HepG2 (cell line): ENCODE measurements around the gene SWSAP1.

ENCODE experiments used
- ATF2 ChIP-seq: sonication (generic); formaldehyde crosslinking; IDR thresholded peaks from 2 replicates; pipeline ENCODE4 v1.4.0; 2020; ENCODE audit warnings: missing genetic modification reagents
- CTCF ChIP-seq: sonication (generic); formaldehyde crosslinking; IDR thresholded peaks from 2 replicates; pipeline ENCODE4 v1.5.0; 2020; ENCODE audit warnings: mild to moderate bottlenecking, missing genetic modification reagents, moderate library complexity
- E2F1 ChIP-seq: sonication (generic); formaldehyde crosslinking; IDR thresholded peaks from 2 replicates; pipeline ENCODE4 v1.5.0; 2020; ENCODE audit warnings: missing genetic modification reagents
- EP300 ChIP-seq, 3 experiments: sonication (generic) in 1 of 3; formaldehyde crosslinking in 1 of 3; IDR thresholded peaks; 2 replicates each; pipeline versions ENCODE4 v1.5.1 to v1.6.1; 2011 to 2020; ENCODE audit warnings: low read depth in 2 of 3, low read length in 2 of 3, borderline replicate concordance in 1 of 3, improper control_type of control experiment in 1 of 3, mild to moderate bottlenecking in 1 of 3, missing genetic modification reagents in 1 of 3, moderate library complexity in 1 of 3
- JDP2 ChIP-seq: sonication (generic); formaldehyde crosslinking; IDR thresholded peaks from 2 replicates; pipeline ENCODE4 v1.8.1; 2022; ENCODE audit warnings: missing genetic modification reagents, borderline replicate concordance
- POLR2A ChIP-seq, 2 experiments: IDR thresholded peaks; 2 replicates each; pipeline ENCODE4 v1.6.1; 2011; ENCODE audit warnings: low read depth in 2 of 2, low read length in 2 of 2, mild to moderate bottlenecking in 1 of 2, moderate library complexity in 1 of 2; ENCODE audit not compliant: insufficient read depth in 1 of 2
- RAD51 ChIP-seq: fragments of 450-650 bp; IDR thresholded peaks from 2 replicates; pipeline ENCODE4 v1.6.1; 2016; ENCODE audit warnings: borderline replicate concordance
- ZNF549 ChIP-seq: sonication (generic); formaldehyde crosslinking; IDR thresholded peaks from 2 replicates; pipeline ENCODE4 v1.5.0; 2020; ENCODE audit warnings: missing genetic modification reagents
- ZNF605 ChIP-seq: sonication (generic); formaldehyde crosslinking; IDR thresholded peaks from 2 replicates; pipeline ENCODE4 v1.8.0; 2022; ENCODE audit warnings: mild to moderate bottlenecking, missing genetic modification reagents
- ZNF614 ChIP-seq: IDR thresholded peaks from 2 replicates; pipeline ENCODE4 v1.6.1; 2018; ENCODE audit warnings: missing biosample characterization, missing genetic modification reagents, inconsistent platforms, borderline replicate concordance
- ZZZ3 ChIP-seq: sonication (generic); formaldehyde crosslinking; IDR thresholded peaks from 2 replicates; pipeline ENCODE4 v1.4.0; 2020; ENCODE audit warnings: missing genetic modification reagents, mild to moderate bottlenecking, borderline replicate concordance
- TF ChIP-seq, protein P1 (sequence below): sonication (generic); formaldehyde crosslinking; IDR thresholded peaks from 2 replicates; pipeline ENCODE4 v1.5.0; 2020; ENCODE audit warnings: missing genetic modification reagents, mild to moderate bottlenecking, borderline replicate concordance
- TF ChIP-seq, protein P2 (sequence below): IDR thresholded peaks from 2 replicates; pipeline ENCODE4 v1.6.1; 2016

- no peak for TF ChIP-seq ZNF614 (CRISPR knock-in tag)
- TF ChIP-seq EP300 (IDR thresholded peaks at IDR 0.05; ENCODE audit: low read depth in 2 of 2, low read length in 2 of 2): no peak
- no peak for TF ChIP-seq EP300 (CRISPR knock-in tag; IDR thresholded peaks at IDR 0.05; ENCODE audit: borderline replicate concordance)
- TF ChIP-seq, protein P1, sequence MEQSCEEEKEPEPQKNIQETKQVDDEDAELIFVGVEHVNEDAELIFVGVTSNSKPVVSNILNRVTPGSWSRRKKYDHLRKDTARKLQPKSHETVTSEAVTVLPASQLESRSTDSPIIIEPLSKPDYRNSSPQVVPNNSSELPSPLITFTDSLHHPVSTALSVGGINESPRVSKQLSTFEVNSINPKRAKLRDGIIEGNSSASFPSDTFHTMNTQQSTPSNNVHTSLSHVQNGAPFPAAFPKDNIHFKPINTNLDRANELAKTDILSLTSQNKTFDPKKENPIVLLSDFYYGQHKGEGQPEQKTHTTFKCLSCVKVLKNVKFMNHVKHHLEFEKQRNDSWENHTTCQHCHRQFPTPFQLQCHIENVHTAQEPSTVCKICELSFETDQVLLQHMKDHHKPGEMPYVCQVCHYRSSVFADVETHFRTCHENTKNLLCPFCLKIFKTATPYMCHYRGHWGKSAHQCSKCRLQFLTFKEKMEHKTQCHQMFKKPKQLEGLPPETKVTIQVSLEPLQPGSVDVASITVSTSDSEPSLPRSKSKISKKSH (CRISPR knock-in tag): no peak
- no peak for TF ChIP-seq RAD51
- TF ChIP-seq, protein P2, sequence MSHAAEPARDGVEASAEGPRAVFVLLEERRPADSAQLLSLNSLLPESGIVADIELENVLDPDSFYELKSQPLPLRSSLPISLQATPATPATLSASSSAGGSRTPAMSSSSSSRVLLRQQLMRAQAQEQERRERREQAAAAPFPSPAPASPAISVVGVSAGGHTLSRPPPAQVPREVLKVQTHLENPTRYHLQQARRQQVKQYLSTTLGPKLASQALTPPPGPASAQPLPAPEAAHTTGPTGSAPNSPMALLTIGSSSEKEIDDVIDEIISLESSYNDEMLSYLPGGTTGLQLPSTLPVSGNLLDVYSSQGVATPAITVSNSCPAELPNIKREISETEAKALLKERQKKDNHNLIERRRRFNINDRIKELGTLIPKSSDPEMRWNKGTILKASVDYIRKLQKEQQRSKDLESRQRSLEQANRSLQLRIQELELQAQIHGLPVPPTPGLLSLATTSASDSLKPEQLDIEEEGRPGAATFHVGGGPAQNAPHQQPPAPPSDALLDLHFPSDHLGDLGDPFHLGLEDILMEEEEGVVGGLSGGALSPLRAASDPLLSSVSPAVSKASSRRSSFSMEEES (CRISPR knock-in tag): no peak
- TF ChIP-seq JDP2: no peak
- no peak for TF ChIP-seq CTCF
- no peak for TF ChIP-seq POLR2A (IDR thresholded peaks at IDR 0.05; ENCODE audit: insufficient read depth in 1 of 2, low read depth in 2 of 2, low read length in 2 of 2)
- no peak for TF ChIP-seq ZZZ3 (CRISPR knock-in tag)
- no peak for TF ChIP-seq E2F1 (CRISPR knock-in tag)
- TF ChIP-seq ZNF605: no peak
- TF ChIP-seq ATF2 (CRISPR knock-in tag): no peak
- TF ChIP-seq ZNF549: no peak
Measured at GRCh38 chr19:11421371-11422098, 47.1 kb downstream of the SWSAP1 start.
